GM12891 (cell line): ENCODE results near the gene MIEN1.

ENCODE experiments used
- POLR2A ChIP-seq: IDR thresholded peaks from 2 replicates; pipeline ENCODE4 v1.6.1; 2011; ENCODE audit warnings: low read depth, low read length, control low read depth
- POLR2AphosphoS5 ChIP-seq: IDR thresholded peaks from 2 replicates; pipeline ENCODE4 v1.6.1; 2011; ENCODE audit warnings: low read depth, low read length, control low read depth

DNA sequence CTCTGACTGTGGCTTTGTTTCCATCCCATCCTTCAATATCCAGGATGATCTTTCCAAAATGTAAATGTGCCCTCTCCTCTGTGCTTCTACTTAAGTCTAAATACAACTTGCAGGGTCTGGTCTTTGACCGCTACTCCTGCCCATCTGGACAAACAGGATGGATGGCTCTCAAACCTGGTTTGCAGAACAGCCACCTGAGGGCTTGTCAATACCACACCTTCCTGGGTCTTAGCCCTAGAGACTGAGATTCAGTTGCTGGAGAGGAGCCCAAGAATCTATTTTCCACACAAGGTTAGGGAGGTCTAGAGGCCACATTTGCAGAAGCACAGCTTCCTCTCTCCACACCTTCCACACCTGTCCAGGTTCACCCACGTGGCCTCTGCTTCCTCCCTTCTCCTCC lies 5.5 kb upstream of the MIEN1 start:
- no peak for TF ChIP-seq POLR2A
- no peak for TF ChIP-seq POLR2AphosphoS5
